ENCODE data around the gene TDRD15. TPM values are rescaled to one million over a fixed set of nuclear protein-coding genes. Genes with fewer than 3 reads are reported as not detected.

Gene TDRD15
- total RNA-seq, 4 donors from 2014 or later, result under 0.01 to 0.45 (median 0.08) TPM; not detected in 1

DNA sequence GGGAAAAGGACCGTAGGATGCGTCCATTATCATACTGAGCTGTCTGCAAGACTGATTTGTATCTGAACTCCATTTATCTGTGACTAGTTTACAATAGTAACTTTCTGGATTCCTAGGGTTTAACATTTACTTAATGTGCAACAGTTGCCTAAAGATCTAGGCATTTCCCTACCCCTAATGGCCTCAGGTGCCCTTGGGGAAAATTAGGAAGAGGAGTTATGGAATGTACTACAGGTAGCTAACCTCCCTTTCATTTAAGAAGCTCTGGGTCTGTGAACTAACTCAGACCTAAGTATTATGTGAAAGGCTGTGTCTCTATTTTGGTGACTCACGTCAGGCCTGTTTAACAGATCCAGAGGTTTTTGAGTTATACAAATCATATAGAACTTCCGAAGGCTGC is 59.5 kb downstream of the TDRD15 start:
- whole genome bisulfite sequencing, 2 donors, result 64 to 83% methylated on average over 4 of the region's 4 CpGs
- Histone ChIP-seq H3K9me3 (no peaks in the 10 kb centered on the region), H3K4me3 (replicated peaks in 1 of 3) (no peak overlapping the region), H3K27me3 (no peaks in the 10 kb centered on the region), H3K4me1 (no peaks in the 10 kb centered on the region), H3K36me3 (no peaks in the 10 kb centered on the region), H3K27ac (no peak overlapping the region)
- DNase-seq, result no peak
- TF ChIP-seq, protein P1, sequence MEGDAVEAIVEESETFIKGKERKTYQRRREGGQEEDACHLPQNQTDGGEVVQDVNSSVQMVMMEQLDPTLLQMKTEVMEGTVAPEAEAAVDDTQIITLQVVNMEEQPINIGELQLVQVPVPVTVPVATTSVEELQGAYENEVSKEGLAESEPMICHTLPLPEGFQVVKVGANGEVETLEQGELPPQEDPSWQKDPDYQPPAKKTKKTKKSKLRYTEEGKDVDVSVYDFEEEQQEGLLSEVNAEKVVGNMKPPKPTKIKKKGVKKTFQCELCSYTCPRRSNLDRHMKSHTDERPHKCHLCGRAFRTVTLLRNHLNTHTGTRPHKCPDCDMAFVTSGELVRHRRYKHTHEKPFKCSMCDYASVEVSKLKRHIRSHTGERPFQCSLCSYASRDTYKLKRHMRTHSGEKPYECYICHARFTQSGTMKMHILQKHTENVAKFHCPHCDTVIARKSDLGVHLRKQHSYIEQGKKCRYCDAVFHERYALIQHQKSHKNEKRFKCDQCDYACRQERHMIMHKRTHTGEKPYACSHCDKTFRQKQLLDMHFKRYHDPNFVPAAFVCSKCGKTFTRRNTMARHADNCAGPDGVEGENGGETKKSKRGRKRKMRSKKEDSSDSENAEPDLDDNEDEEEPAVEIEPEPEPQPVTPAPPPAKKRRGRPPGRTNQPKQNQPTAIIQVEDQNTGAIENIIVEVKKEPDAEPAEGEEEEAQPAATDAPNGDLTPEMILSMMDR (IDR thresholded peaks at IDR 0.05), result no peak
- no peak for TF ChIP-seq POLR2A (IDR thresholded peaks at IDR 0.05)
- intact Hi-C loops (cut with DNase I), result no loop called here

DNA sequence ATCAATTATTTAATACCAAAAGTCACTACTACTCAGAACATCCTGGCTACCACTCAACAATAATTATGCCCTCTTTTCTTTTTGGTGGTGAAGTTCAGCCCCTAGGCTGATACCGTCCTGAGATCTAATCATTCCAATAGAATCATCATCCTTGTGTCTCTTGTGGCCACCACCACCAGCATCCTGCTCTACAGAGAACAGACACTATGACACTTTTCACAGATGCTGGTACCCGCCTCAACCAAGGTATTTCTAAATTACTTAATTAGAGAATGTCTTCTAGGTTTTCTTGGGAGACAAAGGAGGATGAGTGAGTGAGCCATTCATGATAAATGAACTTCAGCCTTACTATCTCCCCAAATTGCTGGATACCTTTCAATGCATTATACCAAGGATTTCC is 60.0 kb downstream of the TDRD15 start:
- TF ChIP-seq, protein P1 (IDR thresholded peaks at IDR 0.05), result no peak
- no peak for TF ChIP-seq POLR2A (IDR thresholded peaks at IDR 0.05)
- 86 to 93% methylated on average over 2 of the region's 2 CpGs for WGBS, 2 donors
- intact Hi-C loops (cut with DNase I), result no loop called here
- H3K4me1 ChIP-seq, result no peaks in the 10 kb centered on the region
- no peaks in the 10 kb centered on the region for H3K36me3 ChIP-seq
- no peak overlapping the region for H3K4me3 ChIP-seq (replicated peaks in 1 of 3)
- DNase-seq, result no peak
- no peaks in the 10 kb centered on the region for H3K27me3 ChIP-seq
- no peaks in the 10 kb centered on the region for H3K9me3 ChIP-seq
- H3K27ac ChIP-seq, result no peak overlapping the region

DNA sequence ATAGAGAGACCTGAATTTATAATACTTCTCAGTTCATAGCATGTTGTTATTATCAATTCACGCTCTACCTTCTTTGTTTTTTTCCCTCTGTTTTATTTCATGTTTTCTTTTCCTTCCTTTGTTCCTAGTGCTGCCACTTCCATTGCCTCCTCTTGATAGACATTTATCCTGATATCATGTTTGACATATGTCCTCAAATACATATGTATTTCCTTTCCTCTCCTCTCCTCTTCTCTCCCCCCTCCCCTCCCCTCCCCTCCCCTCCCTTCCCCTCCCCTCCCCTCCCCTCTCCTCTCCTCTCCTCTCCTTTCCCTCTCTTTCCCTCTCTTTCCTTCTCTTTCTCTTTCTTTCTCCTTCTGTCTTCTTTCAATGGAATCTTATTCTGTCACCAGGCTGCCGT is 67.8 kb downstream of the TDRD15 start:
- TF ChIP-seq, protein P1 (IDR thresholded peaks at IDR 0.05), result no peak
- no peak for TF ChIP-seq POLR2A (IDR thresholded peaks at IDR 0.05)
- Histone ChIP-seq H3K4me1 (no peaks in the 10 kb centered on the region), H3K4me3 (replicated peaks in 1 of 3) (no peak overlapping the region), H3K27me3 (no peaks in the 10 kb centered on the region), H3K9me3 (no peaks in the 10 kb centered on the region), H3K27ac (no peak overlapping the region), H3K36me3 (no peaks in the 10 kb centered on the region)
- WGBS, 2 donors, result 93 to 98% methylated on average over 2 of the region's 2 CpGs
- intact Hi-C loops (cut with DNase I), result no loop called here
- no peak for DNase-seq

Other genes with a start within 250 kb of the TDRD15 start
- under 1 TPM in 2 of 4 donors, not detected in 2; 0.11 to 0.13 TPM for gene APOB, start 79.9 kb upstream of the TDRD15 start, total RNA-seq

All from thyroid gland (tissue), 4 donors.